Measurements from ENCODE around the gene FABP6. TPM values are rescaled to one million over a fixed set of nuclear protein-coding genes. Genes with fewer than 3 reads are reported as not detected.
"Not testable (repeated sequence)": the region's sequence is repeated elsewhere in the genome, so short reads cannot be mapped to it uniquely, and the experiment has no call there.

The FABP6 gene, protein sequence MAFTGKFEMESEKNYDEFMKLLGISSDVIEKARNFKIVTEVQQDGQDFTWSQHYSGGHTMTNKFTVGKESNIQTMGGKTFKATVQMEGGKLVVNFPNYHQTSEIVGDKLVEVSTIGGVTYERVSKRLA
- not detected for total RNA-seq
- long read RNA-seq, result 0 reads

DNA sequence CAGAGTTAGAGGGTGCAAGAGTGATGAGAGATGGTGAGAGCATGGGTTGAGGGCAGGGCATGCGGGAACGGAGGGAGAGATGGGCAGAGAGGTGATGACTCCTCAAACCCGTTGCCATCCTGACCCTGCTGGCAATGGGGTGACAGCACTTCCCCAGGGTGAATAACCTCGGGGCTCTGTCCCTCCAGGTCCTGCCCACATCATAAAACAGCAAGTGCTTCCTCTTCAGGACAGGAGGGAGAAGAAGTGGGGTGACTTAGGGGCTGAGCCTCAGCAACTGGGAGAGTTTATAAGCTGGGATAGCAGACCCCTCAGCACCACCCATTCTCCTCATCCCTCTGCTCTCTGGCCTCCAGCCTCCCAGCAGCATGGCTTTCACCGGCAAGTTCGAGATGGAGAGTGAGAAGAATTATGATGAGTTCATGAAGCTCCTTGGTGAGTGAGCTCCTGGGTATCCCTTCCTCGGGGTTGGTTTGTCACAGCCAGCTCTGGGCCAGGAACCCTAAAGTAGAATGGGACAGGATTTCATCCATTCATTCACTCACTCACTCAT, at the start of gene FABP6:
Gene FABP6 (plus strand): TSS at position 317 of the 553 bp plus-strand sequence. CDS start 52 bp downstream, at position 369.
- no peak for DNase-seq (ENCODE audit: low spot score)

DNA sequence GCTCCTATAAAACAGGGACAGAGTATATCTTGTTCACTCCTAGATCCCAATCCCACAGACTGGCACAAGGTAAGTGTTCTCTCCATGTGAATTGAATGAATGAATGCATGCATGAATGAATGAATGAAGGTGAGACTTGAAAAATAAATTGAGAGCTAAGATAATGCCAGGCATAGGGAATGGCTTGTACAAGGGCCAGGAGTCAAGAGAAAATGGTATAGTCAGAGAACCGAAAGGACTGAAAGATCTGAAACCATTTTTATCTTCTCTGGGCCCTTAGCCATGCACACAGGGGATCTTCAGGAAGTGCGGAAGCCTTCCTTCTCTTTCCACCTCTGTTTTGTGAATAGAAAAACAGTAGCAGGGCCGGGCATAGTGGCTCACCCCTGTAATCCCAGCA, 48.4 kb upstream of the FABP6 start:
- no peak for DNase-seq (ENCODE audit: low spot score)

DNA sequence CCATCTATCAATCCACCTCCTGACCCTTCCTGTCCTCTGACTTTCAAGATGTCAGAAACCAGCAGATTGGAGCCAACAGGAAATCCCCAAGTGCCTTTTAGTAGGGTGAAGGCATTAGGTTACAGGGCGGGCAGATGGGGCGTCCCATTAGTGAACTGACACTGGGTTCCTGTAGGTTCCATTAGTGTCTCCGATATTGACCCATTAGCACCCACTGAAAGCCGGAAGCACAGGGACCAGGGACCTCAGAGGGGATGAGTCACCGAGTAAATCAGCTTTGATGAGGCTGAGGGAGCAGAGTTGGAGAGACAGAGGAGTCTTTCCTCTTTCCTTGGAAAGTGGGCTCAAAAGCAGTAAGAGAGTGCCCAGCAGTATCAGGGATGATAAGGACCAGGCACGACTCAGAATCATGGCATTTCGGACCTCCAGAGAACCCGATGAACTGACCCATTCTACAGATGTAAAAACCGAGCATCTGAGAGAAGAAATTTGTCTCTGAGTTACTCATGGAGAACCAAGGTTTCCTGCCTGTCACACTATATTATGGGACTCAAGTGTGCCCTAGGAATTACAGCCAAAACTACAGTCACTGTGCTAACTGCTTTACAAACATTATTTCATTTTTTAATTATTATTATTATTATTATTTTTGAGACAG, 47.2 kb upstream of the FABP6 start:
- no peak for DNase-seq (ENCODE audit: low spot score)

DNA sequence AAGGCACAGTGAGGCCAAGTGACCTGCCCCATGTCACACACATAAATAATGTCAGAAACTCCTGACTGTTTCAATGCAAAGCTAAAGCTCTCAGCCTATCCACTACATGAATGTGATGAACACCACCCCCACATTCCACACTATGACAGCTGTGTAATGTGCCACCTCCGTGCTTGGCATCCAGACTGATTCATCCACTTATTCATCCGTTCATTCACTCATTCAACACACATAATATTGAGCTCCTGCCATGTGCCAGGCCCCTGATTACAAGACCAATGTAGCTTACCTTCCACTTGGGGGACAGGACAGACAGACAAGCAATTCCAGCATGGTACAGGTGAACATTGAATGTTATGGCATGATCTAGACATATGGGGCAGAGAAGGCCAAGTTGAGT, 46.2 kb upstream of the FABP6 start:
- DNase-seq (ENCODE audit: low spot score), result no peak

DNA sequence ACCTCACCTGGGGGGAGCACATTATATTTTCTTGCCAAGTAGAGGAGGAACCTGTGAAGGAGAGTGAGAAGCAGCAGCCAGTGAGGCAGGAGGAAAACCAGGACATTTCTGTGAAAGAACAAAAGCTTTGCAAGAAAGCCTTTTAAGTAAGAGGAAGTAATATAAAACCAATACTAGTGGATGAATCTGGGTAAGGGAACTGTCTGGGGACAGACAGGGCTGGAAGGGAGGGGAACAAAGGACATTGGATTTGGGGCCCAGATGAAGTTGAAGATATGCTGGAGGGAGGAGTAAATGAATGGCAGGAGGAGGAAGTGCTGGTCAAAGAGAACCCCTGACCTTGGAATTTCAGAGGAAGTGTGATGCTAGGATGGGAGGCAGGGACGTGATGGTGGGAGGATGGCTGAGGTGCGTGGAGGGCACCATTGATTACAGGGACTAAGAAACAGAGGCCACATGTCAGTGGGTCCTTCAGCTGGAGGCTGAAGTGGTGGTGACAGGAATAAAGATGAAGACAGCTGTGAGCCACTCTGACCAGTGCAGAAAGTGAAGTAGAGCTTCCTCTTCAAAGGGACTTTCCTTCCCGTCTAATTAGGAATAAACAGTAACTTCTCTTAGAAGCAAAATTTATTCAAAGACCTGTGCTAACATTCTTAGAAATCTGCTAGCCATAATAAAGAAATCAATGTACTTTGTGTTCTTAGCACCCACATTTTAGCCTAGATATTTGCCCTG, 43.5 kb upstream of the FABP6 start:
- DNase-seq (ENCODE audit: low spot score), result no peak

DNA sequence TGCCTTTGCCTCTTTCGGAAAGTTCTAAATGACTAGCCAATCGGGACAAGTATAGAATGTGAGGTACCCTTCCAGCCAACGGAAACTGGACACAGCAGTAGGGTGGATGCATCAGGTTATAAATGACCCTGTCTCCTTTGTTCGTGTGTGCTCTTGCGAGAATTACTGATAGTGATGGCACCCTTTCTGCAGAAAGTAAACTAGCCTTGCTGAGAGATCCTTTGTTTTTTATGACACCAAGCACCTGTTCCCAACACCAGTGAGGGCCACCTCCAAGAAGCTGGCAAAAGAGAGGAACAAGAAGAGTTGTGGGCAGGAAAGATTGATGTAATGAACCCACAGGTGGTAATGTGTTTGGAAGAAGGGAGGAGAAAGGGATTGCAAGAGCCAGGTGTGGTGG, 42.8 kb upstream of the FABP6 start:
- no peak for DNase-seq (ENCODE audit: low spot score)

DNA sequence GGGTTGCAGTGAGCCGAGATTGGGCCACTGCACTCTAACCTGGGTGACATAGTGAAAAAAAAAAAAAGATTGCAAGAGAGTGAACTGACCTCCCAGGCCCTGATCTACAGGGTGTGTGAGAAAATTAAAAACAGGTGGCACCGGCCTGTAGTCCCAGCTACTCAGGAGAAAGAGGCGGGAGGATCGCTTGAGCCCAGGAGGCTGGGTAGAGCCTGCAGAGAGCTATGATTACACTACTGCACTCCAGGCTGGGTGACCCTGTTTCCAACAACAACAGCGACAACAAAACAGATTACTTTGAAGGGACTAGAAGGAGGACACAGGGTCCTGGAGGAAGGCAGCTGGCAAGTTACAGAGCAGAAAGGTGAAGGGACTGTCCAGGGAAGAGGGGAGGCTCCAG, 42.2 kb upstream of the FABP6 start:
- no peak for DNase-seq (ENCODE audit: low spot score)

DNA sequence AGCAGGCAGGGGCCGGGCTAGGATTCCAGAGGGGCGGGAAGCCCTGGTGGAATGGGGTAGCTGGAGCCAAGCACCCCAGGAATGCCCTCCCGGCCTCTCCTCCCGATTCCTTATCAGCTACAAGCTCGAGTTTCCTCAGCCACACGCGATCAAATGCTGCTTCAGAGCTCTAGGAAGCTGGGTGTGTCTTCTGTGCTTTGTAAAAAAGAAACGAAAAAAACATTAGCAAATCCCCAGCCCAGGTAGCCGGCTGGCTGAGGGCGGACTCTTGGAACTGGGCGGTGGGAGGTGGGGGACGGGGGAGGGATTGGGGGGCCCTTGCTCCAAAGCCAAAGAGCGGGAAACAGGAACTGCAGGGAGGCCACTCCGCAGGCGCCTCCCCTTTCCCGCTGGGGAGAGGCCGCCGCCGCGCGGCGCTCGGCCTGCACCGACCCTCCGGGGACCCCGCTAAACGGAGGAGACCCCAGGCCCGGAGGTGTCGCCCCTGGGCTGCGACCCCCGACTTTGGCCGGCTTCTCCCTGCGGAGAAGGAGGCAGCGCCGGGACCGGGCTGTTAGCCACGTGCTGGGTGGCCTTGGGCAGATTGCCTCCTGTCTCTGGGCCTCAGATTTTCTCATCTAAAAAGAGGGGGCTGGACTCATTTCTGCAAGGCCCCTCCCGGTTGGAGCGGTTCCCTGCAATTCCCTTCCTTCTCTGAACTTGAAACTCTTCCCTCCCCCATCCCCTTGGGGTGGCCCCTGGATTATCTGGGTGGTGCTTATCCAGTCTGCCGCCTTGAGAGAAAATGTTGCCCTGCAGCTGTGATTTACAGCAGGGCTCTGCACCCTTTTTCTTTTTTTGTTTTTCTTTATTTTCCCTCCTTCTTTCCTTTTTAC, 40.9 kb upstream of the FABP6 start:
- no peak for DNase-seq (ENCODE audit: low spot score)

DNA sequence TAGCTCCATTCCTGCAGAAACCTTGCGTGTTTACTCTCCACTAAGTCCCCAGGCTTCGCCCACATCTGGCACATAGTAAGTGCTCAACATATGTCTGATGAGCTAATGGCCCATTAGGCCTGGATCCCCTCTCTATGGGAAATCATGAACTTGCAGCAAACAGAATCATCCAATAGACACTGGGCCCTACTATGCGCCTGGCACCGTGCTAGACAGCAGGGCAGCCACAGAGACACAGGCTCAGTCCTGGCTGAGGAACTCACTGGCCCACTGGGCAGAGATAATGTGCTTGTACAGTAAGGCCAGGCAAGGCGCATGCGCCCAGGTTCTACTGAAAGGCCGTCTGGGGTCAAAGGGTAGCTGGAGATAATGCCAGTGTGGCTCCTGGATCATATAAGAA, 36.9 kb upstream of the FABP6 start:
- no peak for DNase-seq (ENCODE audit: low spot score)

DNA sequence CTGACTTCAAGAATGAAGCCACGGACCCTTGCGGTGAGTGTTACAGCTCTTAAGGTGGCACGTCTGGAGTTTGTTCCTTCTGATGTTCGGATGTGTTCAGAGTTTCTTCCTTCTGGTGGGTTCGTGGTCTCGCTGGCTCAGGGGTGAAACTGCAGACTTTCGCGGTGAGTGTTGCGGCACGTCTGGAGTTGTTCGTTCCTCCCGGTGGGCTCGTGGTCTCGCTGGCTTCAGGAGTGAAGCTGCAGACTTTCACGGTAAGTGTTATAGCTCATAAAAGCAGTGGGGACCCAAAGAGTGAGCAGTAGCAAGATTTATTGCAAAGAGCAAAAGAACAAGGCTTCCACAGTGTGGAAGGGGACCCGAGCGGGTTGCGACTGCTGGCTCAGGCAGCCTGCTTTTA, 36.2 kb upstream of the FABP6 start:
- DNase-seq (ENCODE audit: low spot score), result not testable (repeated sequence)

DNA sequence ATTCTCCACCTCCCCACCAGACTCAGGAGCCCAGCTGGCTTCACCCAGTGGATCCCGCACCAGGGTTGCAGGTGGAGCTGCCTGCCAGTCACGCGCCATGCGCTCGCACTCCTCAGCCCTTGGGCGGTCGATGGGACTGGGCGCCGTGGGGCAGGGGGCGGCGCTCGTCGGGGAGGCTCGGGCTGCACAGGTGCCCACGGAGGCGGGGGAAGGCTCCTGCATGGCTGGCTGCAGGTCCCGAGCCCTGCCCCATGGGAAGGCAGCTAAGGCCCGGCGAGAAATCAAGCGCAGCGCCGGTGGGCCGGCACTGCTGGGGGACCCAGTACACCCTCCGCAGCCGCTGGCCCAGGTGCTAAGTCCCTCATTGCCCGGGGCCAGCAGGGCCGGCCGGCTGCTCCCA, 35.5 kb upstream of the FABP6 start:
- peak; percentile 89 for DNase-seq (ENCODE audit: low spot score)

DNA sequence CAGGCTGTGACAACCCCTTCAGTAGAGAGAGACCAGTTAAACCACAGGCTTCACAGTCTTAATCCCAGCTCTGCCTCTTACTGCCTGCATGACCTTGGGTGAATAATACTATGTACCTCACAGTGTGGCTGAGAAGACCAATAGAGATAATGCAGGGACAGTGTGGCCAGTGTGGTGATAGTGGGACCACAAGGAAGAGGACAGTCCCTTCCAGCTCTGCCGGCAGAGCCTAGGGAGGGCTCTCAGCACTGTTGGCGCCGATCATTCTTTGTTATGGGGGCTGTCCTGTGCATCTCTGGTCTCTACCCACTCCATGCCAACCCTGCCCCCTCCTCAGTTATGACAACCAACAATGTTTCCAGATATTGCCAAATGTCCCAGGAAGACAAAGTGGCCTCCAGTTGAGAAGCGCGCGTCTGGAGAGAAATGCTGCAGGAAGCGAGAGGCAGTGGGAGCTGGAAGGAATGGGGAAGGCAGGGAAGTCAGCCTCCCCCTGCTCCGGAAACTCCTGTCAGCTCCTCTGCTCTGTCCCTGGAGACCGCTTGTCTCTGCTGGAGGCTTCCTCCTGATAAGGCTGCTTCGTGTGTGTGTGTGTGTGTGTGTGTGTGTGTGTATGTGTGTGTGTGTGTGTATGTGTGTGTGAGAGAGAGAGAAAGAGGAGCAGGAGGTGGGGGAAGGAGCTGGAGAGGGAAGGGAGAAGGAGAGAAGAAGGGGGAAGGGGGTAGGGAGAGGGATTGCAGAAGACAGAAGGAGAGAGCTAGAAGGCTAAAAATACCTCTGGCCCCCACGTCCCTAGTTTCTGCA, 31.8 kb upstream of the FABP6 start:
- DNase-seq (ENCODE audit: low spot score), result no peak

DNA sequence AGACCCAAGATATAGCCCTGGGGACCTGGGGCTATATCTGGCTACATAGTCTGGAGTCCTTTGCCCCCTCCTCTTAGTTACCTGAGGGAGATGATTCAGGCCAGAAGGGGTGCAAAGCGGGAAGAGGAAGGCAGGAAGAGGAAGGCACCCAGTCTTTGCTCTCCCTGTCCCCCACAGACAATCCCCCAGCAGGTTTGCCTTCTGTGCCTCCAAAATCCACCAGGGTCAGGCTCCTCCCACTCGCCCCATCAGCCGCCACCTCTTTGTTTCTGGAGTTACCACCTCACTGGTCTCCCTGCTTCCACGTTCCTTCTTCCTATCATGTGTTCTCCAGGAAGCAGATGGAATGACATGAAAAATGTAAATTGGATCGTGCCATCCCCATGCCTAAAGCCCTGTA, 31.2 kb upstream of the FABP6 start:
- DNase-seq (ENCODE audit: low spot score), result no peak

DNA sequence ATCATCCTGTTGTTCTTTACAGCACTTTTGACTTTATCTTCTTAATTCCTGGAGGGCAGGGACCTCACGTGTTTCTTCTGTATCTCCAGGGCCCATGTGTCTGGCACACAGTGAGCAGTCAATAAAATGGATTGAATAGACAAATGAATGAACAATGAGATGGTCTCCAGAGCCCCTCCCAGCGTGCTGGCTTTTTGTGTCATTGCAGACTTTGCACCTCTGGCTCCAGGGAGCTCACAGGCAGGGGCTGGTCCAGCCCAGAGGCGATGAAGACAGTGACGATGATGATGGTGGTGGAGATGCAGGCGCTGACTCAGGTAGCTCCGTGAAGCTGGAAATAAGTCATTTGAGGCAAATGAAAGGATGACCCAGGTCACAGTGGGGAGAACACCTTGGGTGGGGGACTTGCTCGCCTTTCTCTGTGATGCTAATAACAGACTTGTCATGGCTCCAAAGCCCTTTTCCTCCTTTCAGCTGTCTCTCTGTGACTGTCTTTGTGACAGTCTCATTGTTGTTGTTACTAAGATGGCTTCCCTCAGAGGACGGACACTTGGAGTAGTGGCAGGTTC, 30.4 kb upstream of the FABP6 start:
- DNase-seq (ENCODE audit: low spot score), result no peak

DNA sequence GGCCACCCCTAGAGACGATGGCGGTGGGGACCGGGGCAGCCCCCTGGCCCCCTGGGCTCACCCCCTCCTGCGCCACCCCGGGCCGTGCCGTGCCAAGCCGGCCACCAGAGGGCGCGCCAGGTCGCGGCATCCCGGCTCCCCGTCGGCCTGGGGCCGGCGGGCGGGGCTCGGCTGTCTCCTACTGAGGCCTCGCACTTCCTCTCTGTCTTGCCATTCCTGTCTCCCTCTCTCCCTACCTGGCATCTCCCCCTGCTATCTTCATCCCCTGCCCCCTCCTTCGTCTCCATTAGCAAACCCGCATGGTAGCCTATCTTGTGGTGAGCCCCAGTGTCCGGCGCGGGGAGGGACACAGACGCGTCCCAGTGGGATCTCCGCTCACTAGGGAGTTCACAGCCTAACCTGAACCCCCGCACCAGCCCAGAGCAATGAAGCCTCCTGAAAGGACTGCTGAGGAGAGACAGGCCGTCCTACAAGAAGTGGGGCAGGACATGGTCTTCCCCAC, 29.8 kb upstream of the FABP6 start:
- peak; percentile 95 for DNase-seq (ENCODE audit: low spot score)

DNA sequence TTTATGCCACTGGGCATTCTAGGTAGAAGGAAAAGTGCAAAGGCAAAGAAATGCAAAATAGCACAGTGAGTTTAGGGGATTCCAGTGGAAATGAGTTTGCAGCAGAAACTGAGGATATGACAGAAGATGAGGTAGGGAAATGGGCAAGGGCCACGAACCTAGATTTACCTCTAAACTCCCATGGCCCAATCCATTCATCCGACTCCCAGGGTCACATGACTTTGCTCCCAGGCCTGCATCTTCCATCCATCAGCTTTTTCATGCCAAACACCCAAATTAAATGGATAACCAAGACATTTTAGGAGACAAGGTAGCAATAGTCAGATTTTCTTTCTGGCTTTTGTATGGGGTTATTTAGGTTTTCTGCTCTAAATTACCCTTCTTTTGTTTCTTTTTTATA, 22.2 kb upstream of the FABP6 start:
- no peak for DNase-seq (ENCODE audit: low spot score)

DNA sequence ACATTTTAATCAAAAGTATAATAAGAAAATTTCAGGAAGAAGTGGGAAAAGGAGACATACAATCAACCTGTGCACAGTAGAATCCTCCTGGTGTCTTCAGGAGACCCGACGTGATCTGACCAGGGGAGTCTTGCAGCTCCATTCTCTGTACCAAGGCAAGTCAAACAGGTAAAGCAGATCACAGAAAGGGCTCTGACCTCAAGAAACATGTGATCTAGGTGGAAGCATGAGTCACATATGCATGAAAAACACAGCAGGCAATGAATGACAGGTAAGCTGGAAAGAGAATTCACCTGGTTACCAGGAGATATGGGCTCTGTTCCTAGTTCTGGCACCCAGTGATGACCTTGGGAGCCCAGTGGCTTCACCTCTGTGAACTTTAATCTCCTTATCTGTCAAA, 19.4 kb upstream of the FABP6 start:
- DNase-seq (ENCODE audit: low spot score), result no peak

DNA sequence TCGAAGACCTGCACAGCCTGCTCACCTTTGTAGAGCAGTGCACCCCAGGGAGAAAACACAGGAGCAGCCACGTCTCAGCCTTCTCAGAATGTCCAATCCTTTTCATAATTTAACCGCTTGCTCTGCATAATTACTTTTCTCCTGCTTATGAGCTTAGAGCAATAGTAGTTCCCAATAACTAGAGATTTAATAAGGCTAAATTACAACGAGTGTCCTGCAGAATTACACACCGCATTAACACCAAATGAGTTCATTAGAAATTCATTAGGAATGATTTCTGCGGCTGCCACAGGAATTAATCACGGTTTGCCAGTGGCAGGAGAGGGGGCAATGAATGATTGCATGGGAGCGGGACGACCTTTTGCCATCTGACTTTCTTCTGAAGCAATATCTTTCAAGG, 18.7 kb upstream of the FABP6 start:
- no peak for DNase-seq (ENCODE audit: low spot score)

DNA sequence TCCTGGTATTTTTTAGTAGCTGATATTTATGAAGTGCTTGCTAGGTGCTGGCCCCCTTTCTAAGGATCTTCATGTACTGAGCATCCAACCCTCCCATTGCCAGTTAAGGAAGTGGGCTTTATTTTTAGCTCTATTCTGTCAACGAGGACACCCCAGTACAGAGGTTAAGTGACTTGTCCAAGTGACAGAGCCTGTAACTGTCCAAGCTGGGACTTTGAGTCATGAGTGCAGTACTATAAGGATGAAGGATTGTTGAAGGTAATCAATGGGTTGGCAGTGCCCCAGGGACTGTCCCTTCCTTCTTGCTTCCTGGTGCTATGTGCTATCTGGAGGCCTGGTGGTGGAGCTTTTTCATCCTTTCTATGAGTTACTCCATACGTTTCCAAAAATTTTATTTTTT, 18.0 kb upstream of the FABP6 start:
- DNase-seq (ENCODE audit: low spot score), result no peak

DNA sequence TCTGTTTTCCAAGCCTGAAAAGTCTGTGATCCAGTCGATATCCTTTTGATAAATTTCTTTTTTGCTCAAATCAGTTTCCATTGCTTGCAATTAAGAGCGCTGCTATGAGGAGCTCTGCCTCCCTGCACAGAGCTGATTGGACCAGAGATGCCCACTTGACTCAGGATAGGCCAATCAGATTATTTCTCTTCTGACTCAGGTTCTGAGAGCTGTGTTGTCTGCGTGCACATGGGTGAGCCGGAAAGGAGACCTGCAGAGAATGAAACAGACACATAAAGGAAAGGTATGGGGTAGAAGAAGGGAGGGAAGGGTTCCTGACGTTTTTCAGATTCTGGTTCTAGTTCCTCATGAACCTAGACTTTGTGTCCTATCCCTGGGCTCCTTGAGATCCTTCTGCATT, 15.8 kb upstream of the FABP6 start:
- no peak for DNase-seq (ENCODE audit: low spot score)
